ENCODE results near the gene PDZRN4. TPM values are rescaled to one million over a fixed set of nuclear protein-coding genes. Genes with fewer than 3 reads are reported as not detected.

The PDZRN4 gene
- total RNA-seq, 2 experiments from 2014 or later, result not detected

DNA sequence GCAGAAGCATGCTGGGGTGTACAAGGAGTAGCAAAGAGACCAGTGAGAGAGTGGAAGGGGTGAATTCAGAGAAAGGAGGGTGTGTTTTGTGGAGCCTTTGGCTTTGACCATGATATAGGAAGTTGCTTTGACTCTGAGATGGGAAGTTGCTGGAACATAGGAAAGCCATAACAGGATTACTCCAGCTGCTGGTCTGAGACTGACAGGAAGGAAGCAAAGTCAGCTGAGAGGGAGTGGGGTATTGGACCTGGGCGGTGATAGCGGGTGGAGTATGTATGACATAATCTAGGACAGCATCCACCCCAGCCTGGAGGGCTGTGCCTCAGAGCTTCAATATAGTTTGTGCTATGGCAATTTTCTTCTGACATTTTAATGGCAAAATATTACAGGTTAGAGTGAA is 324.4 kb downstream of the PDZRN4 start:
- POLR2A ChIA-PET, result no interaction called here
- no peaks in the 10 kb centered on the region for H3K4me1 Mint-ChIP-seq
- no peaks in the 10 kb centered on the region for H3K9me3 Mint-ChIP-seq
- no peaks in the 10 kb centered on the region for H3K36me3 Mint-ChIP-seq (ENCODE audit: low read depth)
- CTCF ChIA-PET, result no interaction called here
- H3K27me3 Mint-ChIP-seq, result peaks cover 2% of the 10 kb centered on the region
- H3K4me3 Mint-ChIP-seq, result no peak overlapping the region
- DNase-seq, result no peak
- no peak overlapping the region for H3K27ac Mint-ChIP-seq

DNA sequence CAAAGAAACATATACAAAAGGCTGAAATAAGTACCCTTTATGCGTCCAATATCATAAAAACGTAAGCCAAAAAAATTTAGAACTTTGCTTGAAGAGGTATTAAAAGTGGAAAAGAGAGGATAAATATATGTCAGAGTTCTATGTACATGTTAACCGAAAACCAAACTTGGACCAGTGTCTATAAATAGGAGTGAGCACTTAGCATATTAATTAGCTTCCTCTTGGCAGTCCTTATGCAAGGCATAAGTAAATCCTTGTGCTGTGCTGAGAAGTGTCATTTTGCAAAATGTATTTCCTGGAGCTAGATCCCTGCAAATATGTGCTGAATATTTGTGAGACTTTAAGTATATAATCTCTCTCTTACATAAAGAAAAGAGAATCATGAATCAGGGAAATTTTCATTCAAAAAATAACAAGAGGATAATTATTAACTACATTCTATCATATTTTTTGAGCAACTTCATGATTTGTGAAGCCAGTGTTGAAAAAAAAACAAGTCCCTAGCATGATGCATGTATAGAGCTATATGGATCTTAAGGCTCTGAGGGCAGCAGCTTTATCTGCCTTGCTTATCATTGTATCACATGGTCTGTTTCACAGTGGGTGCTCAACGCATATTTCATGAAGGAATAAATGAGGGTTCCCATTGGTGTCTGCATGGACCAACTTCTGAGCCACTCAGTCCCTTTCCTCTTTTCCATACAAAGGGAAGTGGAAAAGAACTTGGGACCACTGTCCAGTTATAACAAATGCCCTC is 326.1 kb downstream of the PDZRN4 start:
- H3K4me1 Mint-ChIP-seq, result no peaks in the 10 kb centered on the region
- peaks cover 2% of the 10 kb centered on the region for H3K27me3 Mint-ChIP-seq
- ChIA-PET CTCF (no interaction called here), POLR2A (no interaction called here)
- no peak overlapping the region for H3K27ac Mint-ChIP-seq
- no peaks in the 10 kb centered on the region for H3K36me3 Mint-ChIP-seq (ENCODE audit: low read depth)
- no peak overlapping the region for H3K4me3 Mint-ChIP-seq
- DNase-seq, result no peak
- H3K9me3 Mint-ChIP-seq, result no peaks in the 10 kb centered on the region

DNA sequence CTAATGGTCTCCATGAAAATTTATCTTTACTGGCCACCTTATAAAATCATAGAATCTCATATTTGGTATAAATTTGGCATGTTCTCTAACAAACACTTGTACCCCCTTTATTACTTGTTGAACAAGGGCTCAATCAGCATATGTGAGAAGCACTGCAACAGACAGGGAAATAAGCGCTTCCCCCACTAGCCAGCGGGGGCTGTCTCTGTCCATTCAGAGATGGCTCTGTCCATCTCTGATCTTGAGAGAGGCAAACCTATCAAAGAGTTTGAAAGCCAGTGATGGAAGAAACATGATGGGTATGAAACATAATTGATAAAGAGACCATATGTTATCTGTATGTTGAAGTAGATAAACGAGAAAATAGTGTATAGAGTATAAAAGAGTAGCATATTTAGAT is 326.8 kb downstream of the PDZRN4 start:
- Mint-ChIP-seq H3K9me3 (no peaks in the 10 kb centered on the region), H3K4me3 (no peak overlapping the region), H3K4me1 (no peaks in the 10 kb centered on the region), H3K36me3 (ENCODE audit: low read depth) (no peaks in the 10 kb centered on the region), H3K27me3 (peaks cover 2% of the 10 kb centered on the region), H3K27ac (no peak overlapping the region)
- no peak for DNase-seq
- ChIA-PET POLR2A (no interaction called here), CTCF (no interaction called here)

DNA sequence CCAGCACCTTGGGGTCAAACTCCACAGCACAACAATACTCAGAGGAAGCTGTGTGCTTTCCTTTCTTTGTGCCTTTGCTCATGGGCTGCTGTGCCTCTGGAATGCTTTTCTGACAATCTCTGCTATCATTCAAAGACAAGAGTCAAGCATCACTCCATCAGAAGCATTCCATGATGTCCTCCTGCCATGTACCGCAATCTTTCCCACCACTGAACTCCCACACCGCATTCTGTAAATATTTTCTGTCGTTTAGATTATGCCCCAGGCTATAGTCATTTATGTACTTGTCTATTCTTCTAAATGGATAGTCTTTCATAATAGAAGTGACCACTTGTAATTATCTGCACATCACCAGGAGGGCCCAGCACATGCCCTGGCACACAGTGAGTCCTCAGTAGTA is 327.8 kb downstream of the PDZRN4 start:
- H3K27ac Mint-ChIP-seq, result no peak overlapping the region
- CTCF ChIA-PET, result no interaction called here
- no peak for DNase-seq
- H3K36me3 Mint-ChIP-seq (ENCODE audit: low read depth), result no peaks in the 10 kb centered on the region
- H3K4me1 Mint-ChIP-seq, result no peaks in the 10 kb centered on the region
- H3K4me3 Mint-ChIP-seq, result no peak overlapping the region
- POLR2A ChIA-PET, result no interaction called here
- no peaks in the 10 kb centered on the region for H3K9me3 Mint-ChIP-seq
- peaks cover 2% of the 10 kb centered on the region for H3K27me3 Mint-ChIP-seq

DNA sequence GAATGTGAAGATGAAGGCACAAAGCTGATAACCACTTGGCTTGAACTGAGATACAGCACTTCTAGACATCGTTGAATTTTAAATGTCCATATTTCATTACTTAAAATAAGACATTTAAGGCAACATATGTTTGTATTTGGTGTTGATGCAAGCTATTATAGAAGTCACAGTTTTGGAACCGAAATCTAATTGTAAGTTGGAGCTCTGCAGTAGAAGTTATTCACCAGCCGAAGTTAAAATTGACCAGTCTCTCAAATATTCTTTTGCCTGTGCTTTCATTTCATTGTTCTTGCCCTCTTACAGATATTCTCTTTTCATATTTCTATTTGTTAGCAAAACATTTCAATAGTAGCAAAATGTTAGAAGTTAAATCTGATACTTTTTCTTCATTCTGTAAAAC is 332.7 kb downstream of the PDZRN4 start:
- no peaks in the 10 kb centered on the region for H3K9me3 Mint-ChIP-seq
- H3K27ac Mint-ChIP-seq, result no peak overlapping the region
- H3K4me1 Mint-ChIP-seq, result peaks cover 4% of the 10 kb centered on the region
- no peak for DNase-seq
- ChIA-PET CTCF (no interaction called here), POLR2A (no interaction called here)
- H3K36me3 Mint-ChIP-seq (ENCODE audit: low read depth), result no peaks in the 10 kb centered on the region
- no peak overlapping the region for H3K4me3 Mint-ChIP-seq
- H3K27me3 Mint-ChIP-seq, result no peaks in the 10 kb centered on the region

DNA sequence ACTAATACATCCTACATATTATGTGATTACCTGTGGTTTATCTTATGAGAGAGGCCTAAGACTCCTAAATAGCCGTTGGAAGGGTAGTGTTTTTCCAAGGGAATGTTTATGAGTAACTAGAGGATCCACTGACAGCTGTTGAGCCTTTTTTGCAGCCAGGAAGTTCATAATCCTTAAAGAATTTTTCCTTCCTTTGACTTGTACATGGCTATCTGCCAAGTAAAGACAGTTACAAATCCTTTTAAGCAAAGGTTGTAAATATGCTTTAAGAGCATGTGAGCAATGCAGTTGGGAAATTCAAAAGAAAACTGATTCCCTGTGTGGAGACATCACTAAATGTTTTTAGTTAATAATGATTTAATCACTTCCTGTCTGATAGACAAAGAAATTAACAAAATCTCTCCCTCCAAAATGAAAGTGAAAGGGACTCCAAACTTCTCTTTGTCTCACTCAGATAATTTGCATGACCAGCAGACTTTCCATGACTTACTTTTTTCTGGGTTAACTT is 333.8 kb downstream of the PDZRN4 start:
- no peak for DNase-seq
- Mint-ChIP-seq H3K27me3 (no peaks in the 10 kb centered on the region), H3K36me3 (ENCODE audit: low read depth) (no peaks in the 10 kb centered on the region), H3K4me1 (peaks cover 4% of the 10 kb centered on the region), H3K9me3 (no peaks in the 10 kb centered on the region), H3K27ac (no peak overlapping the region), H3K4me3 (peak overlapping the region; percentile 33)
- CTCF ChIA-PET, result no interaction called here
- POLR2A ChIA-PET, result no interaction called here

DNA sequence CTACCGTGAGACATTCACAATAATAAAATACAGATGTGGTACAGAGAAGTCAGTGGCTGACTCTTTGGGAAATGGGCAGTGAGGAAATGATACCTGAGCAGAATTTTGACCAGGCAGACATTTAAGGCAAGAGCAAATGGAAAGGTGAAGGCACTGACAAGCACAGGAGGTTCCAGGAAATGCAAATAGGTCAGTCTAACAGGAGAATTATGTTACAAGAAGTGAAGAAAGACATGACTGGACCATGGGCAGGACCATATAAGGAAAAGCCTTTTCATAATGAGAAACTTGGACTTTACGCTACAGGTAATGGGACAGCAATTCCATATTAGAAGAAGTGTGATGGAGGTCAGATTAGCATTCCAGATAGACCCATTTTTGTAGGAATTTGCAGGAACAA is 338.9 kb downstream of the PDZRN4 start:
- Mint-ChIP-seq H3K36me3 (ENCODE audit: low read depth) (no peaks in the 10 kb centered on the region), H3K27me3 (no peaks in the 10 kb centered on the region), H3K9me3 (no peaks in the 10 kb centered on the region), H3K4me3 (no peak overlapping the region), H3K4me1 (peaks cover 4% of the 10 kb centered on the region), H3K27ac (no peak overlapping the region)
- CTCF ChIA-PET, result no interaction called here
- no peak for DNase-seq
- POLR2A ChIA-PET, result no interaction called here

DNA sequence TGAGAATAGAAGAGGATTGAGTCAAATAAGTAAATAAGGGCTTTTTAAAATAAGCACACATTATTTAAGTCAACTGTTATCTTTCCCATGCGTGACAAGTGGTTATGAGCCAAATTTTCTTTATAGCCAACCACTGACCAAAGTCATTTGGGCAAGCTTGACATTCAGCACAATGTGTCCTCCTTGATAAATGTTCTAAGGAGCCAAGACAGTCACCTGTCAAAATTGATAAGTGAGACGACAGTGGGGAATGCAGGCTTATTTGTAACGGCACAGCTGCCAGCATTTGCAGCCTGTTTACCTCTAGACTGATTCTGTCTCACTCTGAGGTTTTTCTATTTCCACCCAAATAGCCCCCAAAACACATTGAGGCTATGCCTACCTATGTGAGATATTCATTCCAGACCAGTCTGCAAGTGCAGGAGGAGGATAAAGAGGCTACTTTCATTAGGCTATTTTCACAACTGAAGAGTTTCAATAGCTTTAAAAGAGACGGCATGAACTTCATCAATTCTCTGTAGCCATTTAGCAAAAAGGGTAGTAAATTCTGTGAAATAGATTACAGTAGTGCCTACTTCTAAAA is 339.5 kb downstream of the PDZRN4 start:
- H3K27me3 Mint-ChIP-seq, result no peaks in the 10 kb centered on the region
- ChIA-PET POLR2A (no interaction called here), CTCF (no interaction called here)
- H3K36me3 Mint-ChIP-seq (ENCODE audit: low read depth), result no peaks in the 10 kb centered on the region
- H3K9me3 Mint-ChIP-seq, result no peaks in the 10 kb centered on the region
- H3K4me3 Mint-ChIP-seq, result no peak overlapping the region
- H3K27ac Mint-ChIP-seq, result no peak overlapping the region
- no peak for DNase-seq
- H3K4me1 Mint-ChIP-seq, result peaks cover 1% of the 10 kb centered on the region

DNA sequence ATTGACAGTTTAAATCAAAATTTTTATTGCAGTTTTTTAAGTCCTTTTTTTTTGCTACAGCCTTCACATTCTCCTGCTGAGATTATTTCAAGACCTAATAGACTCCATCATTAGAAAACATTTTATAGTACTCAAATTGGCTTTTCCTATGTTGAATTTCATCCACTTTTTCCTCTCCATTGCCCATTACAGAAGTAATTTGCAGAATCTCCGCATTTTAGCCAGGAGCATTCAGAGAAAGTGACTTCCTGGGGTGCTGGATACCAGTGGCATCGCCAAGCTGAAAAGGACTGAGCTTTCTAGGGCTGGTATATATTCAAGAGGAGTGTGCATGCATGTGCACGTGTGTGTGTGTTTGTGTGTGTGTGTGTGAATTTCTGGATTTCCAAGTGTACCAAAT is 340.8 kb downstream of the PDZRN4 start:
- POLR2A ChIA-PET, result no interaction called here
- no peak overlapping the region for H3K4me3 Mint-ChIP-seq

DNA sequence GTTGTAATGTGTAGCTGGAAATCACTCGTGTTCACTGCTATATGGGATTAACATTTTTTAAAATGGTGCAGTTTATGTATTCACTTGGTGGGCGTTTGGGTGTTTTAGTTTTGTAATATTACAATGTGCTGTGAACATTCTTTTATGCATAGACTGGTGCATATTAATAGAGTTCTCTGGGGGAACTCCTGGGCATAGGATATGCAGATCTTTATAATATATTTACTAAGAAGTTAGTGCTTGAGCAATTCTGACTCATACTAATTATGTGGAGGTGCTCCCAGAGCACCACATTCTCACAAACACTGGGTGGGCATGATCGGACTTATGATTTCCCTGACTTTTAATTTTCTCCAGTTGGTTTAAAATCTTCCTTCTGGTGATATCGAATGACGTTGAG is 342.3 kb downstream of the PDZRN4 start:
- CTCF ChIA-PET, result no interaction called here
- POLR2A ChIA-PET, result no interaction called here
- Mint-ChIP-seq H3K27ac (no peak overlapping the region), H3K4me3 (no peak overlapping the region), H3K4me1 (no peaks in the 10 kb centered on the region), H3K9me3 (no peaks in the 10 kb centered on the region), H3K36me3 (ENCODE audit: low read depth) (no peaks in the 10 kb centered on the region), H3K27me3 (no peaks in the 10 kb centered on the region)
- no peak for DNase-seq

More for the DNA sequence above, 340.8 kb downstream of the PDZRN4 start:
- Mint-ChIP-seq H3K36me3 (ENCODE audit: low read depth) (no peaks in the 10 kb centered on the region), H3K9me3 (no peaks in the 10 kb centered on the region), H3K27ac (no peak overlapping the region), H3K4me1 (no peaks in the 10 kb centered on the region), H3K27me3 (no peaks in the 10 kb centered on the region)
- CTCF ChIA-PET, result no interaction called here
- DNase-seq, result no peak

DNA sequence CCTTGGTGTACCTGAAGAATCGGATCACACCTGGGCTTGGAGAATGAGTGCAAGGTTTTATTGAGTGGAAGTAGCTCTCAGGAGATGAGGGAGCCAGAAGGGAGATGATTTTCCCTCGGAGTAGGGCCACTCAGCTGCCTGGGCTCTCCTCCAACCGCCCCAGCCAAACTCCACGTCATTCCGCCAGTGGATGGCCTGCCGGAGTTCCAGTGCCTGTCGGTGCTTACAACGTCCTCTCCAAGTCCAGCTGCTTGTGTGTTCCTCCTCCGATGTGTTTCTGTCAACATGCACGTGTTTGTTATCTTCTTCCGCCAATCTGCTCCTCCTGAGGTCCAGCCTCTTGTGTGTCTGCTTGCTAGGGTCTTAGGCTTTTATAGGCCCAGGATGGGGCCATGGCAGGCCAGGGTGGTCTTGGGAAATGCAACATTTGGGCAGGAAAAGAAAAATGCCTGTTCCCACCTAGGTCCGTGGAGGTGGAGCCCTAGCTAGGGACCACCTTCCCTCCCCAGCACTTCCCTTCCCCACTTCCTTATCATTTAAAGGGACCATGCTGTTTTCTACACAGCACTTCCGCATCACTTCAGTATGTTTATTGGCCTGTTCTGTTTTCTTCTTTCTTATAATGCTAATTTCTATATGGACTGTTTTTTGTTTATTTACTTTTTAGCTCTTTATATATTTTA is 343.2 kb downstream of the PDZRN4 start:
- H3K27me3 Mint-ChIP-seq, result no peaks in the 10 kb centered on the region
- ChIA-PET POLR2A (no interaction called here), CTCF (no interaction called here)
- H3K36me3 Mint-ChIP-seq (ENCODE audit: low read depth), result no peaks in the 10 kb centered on the region
- H3K9me3 Mint-ChIP-seq, result no peaks in the 10 kb centered on the region
- no peak overlapping the region for H3K4me3 Mint-ChIP-seq
- DNase-seq, result no peak
- no peaks in the 10 kb centered on the region for H3K4me1 Mint-ChIP-seq
- no peak overlapping the region for H3K27ac Mint-ChIP-seq

DNA sequence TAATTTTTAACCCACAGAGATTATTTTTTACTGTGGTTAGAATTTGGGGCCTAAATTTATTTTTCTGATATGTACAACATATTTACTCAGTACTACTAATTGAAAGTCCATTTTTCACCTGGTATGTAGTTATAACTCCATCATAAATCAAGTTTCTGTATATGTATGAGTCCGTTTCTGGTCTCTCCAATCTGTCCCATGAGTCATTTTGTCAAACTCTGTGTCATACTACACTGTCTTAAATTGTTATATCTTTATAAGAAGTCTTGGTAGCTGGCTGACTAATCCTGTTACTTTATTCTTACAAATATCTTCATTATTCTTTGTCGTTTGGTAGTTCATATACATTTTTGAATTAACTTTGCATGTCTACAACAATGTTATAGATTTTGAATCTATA is 344.0 kb downstream of the PDZRN4 start:
- no peaks in the 10 kb centered on the region for H3K4me1 Mint-ChIP-seq
- CTCF ChIA-PET, result no interaction called here
- no peaks in the 10 kb centered on the region for H3K27me3 Mint-ChIP-seq
- POLR2A ChIA-PET, result no interaction called here
- no peaks in the 10 kb centered on the region for H3K9me3 Mint-ChIP-seq
- no peak overlapping the region for H3K4me3 Mint-ChIP-seq
- no peaks in the 10 kb centered on the region for H3K36me3 Mint-ChIP-seq (ENCODE audit: low read depth)
- no peak for DNase-seq
- H3K27ac Mint-ChIP-seq, result no peak overlapping the region

DNA sequence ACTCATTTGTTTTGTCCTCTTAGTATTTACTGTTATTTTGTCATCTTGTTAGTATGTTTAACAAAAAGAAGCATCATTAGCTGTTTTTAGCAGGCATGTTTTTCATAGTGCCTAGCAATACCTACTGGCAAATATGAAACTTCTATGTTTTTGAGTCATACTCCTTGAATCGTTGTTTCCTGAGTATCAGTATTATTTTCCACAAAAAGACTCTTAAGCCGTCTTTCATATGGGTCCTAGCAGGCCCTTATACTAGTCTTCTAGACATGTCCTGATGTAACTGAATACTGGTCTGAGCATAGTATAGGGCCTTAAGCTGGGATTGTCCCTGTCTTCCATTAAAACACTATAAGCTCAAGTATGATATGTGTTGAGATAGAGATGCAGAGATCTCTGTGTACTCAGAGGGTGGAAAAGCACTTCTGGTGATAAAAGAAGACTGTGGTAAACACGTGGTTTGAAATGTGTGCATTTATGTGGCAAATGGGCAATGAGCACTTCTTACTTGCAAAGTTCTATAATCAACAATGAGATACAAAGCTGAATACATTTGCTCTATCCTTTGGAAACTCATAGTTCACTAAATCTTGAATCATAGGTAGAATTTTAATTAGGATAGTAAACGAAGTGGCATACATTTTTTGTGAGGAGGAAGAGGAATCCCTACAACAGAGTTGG is 348.8 kb downstream of the PDZRN4 start:
- POLR2A ChIA-PET, result no interaction called here

More for the DNA sequence above, 348.8 kb downstream of the PDZRN4 start:
- CTCF ChIA-PET, result no interaction called here
- no peak overlapping the region for H3K27ac Mint-ChIP-seq
- H3K9me3 Mint-ChIP-seq, result no peaks in the 10 kb centered on the region
- DNase-seq, result no peak
- no peaks in the 10 kb centered on the region for H3K36me3 Mint-ChIP-seq (ENCODE audit: low read depth)
- H3K4me3 Mint-ChIP-seq, result no peak overlapping the region
- peaks cover 4% of the 10 kb centered on the region for H3K4me1 Mint-ChIP-seq
- no peaks in the 10 kb centered on the region for H3K27me3 Mint-ChIP-seq
